Activated CD8-positive, alpha-beta memory T cell treated with anti-CD3 and anti-CD28 coated beads, Interleukin-2, amount 50 U/mL, for 48 hours (primary cell): ENCODE data around the gene SPOP.
"Not testable (repeated sequence)": the region's sequence is repeated elsewhere in the genome, so short reads cannot be mapped to it uniquely, and the experiment has no call there.

Experiments
- DNase-seq: peaks from one replicate; pipeline ENCODE4 v3.0.0-alpha.2; 2020

Gene SPOP

DNA sequence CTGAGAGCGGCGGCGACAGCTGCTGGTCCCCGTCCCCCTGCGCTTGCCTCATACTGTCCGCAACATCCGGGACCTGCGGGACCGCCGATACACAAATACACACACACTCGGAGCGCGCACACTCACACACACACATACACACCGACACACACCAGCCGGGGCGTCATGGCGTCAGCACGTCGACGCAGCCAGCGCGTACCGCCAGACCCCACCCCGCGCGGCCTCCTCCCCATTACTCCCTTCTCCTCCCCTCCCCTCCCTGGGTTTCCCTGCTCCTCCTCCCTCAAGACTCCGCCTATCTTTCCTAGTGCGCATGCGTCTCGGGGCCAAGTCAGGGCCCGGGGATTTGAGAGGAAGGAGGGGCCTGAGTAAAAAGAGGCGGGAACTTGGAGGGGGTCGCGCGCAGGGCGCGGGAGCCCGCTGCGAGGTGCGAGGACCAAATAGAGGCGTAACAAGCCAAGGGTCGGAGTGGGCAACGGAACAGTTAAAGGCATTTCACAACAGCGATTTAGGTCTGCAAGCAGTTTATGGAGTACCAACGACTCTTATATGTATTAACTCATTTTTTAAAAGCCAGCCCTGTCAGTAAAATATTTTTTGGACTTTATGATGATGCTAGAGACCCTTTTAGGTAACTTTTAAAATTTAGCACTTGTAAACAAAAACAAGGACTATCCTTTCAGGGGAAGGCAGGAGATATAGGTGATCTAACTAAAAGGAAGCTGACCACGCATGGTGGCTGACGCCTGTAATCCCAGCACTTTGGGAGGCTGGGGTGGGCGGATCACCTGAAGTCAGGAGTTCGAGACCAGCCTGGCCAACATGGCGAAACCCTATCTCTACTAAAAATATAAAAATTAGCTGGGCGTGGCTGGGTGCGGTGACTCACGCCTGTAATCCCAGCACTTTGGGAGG lies at the start of gene SPOP:
Gene SPOP, minus strand, starts transcription at position 165 of the 915 bp plus-strand sequence. CDS start 55,287 bp downstream, outside the sequence.
- peak; percentile 98 for DNase-seq

DNA sequence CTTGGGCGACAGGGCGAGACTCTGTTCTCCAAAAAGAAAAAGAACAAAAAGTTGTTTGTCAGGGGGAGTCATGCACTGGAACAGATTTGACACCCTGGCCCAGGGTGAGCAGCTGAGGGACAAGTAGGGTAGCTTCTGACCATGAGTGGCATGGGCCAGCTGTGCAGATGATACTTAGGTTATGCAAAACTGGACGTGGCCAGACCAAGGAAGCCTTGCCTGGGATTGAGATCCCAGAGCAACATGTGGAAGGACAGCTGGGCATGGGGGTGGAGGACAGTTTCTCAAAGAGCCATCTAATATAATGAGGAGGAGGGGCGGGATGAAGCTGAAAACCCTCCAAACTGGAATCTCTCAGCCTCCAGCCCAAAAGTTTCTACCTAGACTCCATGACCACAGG lies 49.5 kb upstream of the SPOP start:
- no peak for DNase-seq

DNA sequence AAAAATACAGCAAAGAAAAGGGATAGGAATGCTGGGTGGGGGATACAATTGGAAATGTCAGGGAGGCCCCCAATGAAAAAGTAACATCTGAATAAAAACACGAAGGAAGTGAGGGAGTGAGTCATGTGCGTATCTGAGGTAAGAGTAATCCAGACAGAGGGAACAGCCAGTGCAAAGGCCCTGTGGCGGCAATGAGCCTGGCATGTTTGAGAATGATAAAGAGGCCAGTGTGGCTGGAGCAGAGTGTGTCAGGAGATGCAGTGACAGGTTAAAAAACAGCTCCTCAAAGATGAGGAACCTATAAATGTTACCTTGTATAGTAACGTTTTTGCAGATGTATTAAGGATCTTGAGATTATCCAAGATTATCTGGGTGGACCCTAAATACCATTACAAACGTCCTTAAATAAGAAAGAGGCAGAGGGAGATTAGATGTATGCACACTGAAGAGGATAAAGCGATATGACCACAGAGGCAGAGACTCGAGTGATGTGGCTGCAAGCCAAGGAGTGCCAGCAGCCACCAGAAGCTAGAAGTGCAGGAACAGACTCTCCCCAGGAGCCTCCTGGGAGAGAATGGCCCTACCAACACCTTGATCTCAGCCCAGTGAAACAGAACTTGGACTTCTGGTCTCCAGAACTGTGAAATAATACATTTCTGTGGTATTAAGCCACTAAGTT lies 47.7 kb upstream of the SPOP start:
- no peak for DNase-seq

DNA sequence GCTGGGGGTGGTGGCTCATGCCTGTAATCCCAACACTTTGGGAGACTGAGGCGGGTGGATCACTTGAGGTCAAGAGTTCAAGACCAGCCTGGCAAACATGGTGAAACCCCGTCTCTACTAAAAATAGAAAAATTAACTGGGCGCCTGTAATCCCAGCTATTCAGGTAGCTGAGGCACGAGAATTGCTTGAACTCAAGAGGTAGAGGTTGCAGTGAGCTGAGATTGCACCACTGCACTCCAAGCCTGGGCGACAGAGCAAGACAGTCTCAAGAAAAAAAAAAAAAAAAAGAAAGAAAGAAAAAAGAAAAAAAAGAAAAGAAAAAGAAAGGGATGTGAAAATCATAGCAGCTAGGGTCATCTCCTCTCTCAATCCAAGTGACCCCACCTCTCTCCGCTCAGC lies 46.7 kb upstream of the SPOP start:
- DNase-seq = not testable (repeated sequence)

DNA sequence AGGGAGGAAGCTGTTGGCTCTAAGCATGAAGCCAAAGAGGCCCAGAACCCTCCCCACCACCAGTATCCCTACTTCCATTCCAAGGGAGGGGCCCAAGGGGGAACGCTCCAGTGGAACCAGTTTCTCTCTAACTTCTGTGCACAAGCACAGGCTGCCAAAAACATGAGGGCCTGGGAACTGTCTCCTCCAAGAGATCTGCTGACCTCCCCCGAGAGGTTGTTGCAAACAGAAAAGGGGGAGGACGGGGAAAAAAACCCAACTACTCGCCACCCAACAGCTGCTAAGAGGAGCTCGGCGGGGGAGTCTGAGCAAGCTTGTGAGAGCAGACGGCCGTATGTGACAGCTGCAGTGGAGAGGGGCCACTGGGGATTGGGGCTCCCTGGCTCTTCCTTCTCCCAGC lies 45.5 kb upstream of the SPOP start:
- no peak for DNase-seq

DNA sequence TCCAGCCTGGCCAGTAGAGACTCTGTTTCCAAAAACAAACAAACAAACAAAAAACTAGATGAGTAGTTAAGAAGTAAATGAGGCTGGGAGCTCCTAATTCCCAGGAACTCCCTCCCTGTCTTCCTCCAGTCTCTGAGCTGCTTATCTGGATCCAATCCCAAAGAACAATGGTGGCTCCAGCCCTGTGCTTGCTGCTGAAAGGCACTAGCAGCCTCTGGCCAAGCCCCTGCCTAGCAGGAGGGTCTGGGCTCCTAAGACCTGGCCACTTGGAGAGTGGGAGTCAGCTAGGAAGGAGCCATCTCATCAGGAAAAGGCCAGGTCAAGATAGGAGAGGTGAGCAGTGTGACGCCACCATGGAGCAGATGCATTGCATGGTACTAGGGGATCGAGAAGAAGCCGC lies 44.2 kb upstream of the SPOP start:
- DNase-seq = no peak

DNA sequence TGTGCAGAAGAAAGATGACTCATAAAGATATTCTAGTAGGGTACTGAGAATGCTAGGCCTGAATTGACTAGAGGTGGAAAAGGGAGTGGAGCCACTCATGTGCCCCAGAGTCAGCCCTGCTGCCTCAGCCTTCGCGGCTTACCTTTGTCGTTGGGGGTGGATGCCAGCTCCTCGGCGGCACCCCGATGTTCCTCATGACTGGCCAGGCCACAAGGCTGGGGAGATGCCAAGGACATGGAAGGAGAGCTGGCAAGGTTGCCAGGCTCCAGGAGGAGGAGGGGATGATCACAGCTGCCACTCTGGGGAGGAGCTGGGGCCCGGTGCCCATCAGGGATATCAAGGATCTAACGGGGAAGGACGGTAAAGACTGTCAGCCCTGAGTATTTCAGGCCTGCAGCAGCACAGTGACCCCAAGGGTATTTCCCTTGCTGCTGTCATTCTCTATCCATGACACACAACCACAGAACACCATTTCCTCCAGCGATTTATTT lies 39.5 kb upstream of the SPOP start:
- no peak for DNase-seq

DNA sequence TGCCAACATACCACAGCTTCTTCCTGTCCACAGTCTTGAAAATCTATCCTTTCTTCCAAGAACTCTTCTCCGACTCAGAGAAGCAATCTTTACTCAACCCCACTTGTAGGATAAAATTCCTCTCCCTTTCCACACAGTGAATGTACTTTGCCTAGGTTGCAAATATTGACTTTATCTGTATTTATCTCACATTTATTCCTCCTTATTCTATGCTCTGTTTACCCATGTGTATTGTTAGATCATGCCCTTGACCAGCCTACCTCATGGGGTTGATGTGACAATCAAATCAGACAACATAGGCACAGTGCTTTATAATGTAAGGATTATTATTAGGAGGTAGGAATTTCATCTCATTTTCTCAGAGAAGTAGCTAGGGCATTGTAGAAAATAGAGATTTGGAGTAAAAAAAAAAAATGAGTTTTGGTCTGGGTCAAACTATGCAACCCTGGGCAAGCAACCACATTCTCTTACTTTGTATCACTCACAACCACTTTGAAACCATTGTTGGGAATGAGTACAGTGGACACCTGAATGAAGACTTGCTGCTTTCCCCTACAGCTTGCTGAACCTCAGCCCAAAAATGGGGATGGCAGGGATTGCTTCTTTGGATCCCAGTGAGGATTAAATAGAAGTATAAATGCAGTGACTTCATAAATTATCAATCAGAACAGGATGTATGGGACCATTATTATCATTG lies 38.9 kb upstream of the SPOP start:
- DNase-seq = no peak

DNA sequence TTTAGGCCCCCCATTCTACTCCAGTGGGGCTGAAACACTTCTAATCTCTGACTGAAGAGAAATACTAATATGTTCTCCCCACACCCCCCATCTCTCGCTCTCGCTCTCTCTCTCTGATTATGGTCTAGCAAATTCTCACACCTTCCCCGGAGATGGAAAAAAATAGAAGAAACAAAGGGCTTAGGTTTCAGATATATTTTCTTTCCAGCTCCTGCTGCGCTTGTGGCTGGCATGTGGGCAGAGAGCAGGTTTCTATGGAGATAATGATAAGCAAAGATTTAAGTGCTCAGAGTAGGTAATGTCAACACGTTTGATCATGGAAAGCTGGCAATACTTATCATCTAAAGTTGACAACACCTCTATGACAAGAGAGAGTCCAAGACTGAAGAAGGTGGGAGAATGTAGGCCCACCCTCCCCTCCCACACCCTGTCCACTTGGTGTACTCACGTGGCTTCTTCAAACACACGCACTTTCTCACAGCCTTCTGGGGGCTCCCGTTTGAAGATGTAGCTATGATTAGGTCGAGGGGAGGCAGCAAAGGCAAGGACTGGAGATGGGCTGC lies 37.9 kb upstream of the SPOP start:
- no peak for DNase-seq

DNA sequence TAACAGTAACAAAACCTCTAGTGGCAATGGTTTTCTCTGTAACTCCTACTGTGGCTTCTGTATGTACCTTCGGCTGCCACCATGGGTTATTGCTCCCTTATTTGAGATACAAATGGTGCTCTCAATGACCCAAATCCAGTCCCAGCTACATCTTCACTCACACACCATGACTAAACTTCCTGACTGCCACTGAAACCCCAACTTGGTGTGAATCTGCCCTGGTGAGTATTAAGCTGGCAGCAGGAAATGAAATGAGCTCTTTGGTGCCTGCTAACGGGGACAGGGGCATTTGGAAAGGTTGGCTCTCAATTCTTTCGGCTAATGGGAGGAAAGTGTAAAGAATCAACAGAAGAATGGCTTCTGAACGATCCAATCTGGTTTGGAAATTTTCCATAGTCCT lies 37.3 kb upstream of the SPOP start:
- DNase-seq = no peak

DNA sequence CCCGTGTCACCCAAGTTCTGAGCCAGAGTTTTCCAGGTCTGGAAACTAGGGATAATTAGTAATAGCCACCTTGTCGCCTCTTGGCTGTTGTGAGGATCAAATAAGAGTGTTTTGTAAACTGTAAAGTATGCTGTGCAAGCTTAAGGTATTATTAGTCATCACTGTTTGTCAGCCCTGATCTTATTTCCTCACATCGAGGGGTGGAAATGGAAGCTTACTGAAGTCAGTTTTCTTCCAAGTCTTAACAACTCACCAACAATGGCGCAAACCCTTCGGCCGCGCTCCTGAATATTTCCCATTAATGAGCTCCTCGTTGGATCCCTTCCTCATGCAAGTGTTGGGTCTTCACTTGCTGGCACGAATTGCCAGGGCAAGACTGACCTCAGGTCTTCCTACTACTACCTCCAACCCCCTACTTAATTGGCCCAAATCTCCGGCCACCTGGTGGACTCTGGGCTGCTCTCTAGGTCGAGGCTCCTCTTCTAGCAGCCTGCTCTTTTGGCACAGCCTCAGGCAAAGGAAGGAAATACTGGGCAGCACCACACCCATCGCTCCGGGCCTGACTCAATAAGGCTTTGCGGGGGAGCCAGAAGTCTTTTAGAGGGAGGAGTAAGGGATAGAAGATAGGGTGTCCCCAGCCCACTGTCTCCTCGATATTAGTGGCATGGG lies 30.8 kb upstream of the SPOP start:
- no peak for DNase-seq

DNA sequence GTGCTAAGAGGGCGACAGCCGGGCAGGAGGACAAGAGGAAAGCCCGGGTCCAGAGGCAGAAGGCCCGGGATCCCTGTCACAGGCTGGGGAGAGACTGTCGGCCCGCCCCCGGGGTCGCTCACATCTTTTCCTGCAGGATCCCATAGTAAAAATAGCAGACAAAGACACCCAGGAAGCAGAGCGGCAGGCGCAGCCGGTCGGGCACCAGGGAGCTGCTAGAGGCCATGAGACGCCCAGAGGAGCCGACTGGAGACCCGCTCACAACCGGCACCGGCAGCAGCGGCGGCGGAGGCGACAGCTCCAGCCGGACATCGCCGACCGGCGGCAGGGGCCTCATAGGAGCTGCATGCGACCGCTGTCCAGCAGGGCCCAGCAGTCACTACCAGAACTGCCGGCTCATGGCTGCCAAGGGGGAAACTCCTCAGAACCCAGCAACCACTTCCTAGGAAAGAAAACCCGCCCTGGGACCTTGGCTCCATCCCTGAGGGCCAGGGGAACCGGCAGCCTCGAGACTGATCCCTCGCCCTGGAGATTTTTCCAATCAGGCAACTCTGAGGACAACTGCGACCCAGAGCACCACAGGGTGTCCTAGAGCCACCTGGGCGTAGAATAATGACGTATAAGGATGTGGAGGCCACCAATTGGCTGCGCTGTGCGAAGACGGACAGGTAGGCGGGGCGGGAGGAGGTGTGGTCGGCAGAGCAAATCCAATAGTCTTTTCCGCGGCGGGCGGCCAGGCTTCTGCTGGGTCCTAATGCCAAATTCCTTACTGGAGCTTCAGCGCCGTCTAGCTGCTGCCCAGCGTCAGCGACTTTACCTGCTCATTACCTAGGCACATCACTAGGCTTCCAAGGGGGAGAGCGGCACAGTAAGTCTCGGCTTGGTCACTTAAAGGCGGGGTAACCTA lies 30.0 kb upstream of the SPOP start, which contains the start of gene SLC35B1:
Gene SLC35B1, minus strand, starts transcription at position 357 of the 907 bp plus-strand sequence. Its CDS starts 131 bp downstream, at position 226.
- peak; percentile 96 for DNase-seq

DNA sequence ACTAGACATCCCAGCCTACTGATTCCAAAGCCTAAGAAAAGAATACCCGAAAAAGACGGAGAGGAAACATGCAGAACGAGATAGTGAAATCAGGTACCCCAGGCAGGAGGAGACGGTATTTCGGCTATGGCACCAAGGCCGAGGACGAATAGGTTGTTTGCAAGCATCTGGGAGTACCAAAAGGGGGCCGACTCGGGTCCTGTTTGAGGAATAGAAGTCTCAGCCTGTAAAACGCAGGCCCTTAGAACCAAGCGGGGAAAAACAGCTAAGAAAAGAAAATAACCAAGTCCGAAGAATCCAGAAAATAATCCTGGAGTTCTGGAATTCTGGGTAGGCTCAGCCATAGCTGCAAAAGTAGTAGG lies 29.3 kb upstream of the SPOP start:
- DNase-seq = no peak

DNA sequence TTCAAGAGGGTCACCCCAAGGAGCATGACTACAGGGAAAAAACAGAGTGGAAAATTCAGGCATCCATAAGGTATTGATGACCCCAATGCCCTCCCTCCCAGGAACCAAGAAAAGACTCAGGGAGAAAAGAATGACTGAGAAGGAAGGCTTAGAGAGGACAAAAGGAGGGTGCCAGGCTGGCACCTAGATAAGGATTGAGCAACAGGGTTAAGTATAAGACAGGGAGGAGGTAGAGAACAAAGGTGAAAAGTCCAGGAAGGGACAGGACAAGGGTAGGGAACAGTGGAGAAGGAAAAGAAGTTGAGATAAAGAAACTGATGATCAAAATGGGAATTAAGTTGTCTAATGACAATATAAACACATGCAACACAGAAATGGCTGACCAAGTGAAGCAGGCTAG lies 27.4 kb upstream of the SPOP start:
- no peak for DNase-seq

DNA sequence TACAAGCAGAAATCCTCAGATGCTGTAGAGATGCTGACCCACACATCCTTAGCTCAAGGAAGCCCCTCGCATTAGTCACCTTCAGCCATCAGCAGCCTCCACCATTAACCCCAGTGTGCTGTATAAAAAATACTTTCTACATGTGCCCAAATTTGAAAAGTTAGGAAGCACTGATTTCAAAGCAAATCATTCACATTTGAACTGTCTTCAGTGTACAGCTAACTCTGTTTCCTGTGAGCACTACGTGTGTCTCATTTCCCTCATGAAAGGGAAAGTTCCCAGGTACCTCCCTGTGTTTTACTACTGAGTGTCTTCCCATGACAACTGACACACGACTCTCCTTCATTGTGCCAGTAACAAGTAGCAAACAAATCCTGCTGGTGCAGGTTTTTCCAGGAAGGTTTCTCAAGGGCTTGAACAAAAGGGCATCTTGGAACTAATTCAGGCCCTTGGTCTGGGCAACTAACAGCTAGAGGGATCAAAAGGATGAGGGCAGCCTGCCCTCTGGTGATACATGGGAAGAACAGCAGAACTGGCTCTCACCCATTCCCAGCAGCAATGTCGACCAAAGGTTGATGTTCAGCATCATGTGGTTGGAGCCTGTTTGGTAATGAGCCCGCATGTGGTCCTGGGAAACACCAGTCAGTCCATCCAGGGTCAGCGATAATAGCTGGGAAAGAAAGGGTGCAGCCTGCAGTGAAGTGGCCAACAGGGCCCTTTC lies 25.8 kb upstream of the SPOP start:
- no peak for DNase-seq

DNA sequence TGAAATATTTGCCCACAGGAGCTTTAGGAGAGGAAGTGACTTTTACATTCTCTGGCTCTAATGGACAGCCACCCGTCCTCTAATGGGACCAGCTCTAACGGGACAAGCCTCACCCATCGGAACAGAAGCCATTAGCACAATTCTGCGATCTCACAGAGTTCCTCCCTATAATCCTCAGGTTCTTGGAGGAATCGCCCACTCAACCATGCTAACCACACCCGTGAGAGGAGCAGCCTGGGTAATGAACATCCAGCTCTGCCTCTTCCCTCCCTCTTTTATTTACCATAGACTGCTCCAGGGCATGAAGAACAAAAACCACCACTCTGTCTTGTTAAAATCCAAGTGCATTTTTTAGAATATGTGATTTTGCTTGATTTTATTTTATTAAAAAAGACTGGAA lies 23.1 kb upstream of the SPOP start:
- no peak for DNase-seq

DNA sequence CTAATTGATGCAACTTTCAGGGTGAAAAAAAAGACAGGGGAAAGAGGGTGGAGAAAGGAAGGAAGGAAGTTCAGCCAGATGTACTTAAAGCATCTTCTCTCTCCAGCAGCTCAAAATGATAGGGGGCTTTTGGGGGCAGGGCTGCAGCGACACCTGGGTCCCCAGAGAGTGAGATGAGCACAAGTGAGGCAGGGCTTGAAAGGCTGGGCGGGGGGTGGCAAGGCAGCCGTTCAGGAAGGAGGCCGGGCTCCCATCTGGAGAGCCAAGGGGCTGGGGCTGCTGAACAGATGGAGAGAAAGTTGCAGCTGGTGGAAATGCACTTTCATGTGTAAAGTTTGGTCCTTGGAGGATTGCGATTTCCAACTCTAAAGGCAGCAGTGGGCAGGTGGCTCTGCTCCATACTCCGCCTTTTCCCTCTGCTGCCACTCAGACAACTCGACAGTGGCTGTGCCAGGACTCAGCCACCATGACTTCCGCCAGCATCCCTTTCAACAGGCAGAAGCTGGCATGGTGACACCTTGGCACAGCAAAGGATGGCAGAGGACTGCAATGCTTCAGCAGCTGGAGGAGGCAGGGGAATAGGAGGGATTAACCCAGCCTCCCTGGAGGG lies 22.2 kb upstream of the SPOP start:
- no peak for DNase-seq

DNA sequence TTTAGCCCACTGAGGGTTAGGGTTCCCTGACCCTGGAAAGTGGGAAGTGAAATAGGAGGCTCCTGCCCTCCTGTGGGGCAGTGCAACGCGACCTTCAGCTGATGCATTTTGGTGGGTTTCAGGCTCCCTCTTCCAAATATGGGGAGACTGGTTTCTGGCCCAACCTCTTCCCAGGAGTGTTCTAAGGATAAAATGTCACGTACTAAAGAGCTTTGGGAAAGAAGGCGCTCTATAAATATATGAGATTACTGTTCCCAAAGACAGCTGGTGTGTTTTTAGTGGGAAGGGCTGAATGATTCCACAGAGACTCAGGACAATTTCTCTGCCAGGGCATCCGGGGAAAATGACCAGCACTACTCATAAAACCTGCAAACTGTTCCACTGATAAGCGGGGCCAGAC lies 20.1 kb upstream of the SPOP start:
- no peak for DNase-seq

DNA sequence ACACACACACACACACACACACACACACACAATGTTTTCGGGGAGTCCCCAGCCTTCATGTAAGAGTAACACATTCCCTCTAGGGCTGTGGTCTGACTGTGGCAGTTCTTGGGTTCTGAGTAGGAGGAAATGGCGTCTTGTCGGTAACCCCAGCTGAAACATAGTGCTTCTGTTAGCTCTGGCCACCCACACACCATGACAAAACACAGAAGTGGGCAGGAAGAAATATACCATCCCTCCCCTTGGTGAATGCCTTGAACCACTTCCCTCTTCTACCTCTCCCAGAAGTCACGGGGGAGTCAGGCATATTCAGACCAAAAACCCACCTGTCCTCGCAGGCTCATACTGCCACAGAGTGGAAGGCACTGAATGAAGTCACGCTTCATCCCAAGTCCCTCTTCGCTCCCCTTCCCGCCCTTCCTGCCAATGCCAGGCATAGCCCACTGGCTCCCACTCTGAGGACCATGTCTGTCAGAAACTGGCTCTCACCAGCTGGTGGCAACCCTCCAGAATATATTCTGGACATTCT lies 18.4 kb upstream of the SPOP start:
- DNase-seq = peak; percentile 79

DNA sequence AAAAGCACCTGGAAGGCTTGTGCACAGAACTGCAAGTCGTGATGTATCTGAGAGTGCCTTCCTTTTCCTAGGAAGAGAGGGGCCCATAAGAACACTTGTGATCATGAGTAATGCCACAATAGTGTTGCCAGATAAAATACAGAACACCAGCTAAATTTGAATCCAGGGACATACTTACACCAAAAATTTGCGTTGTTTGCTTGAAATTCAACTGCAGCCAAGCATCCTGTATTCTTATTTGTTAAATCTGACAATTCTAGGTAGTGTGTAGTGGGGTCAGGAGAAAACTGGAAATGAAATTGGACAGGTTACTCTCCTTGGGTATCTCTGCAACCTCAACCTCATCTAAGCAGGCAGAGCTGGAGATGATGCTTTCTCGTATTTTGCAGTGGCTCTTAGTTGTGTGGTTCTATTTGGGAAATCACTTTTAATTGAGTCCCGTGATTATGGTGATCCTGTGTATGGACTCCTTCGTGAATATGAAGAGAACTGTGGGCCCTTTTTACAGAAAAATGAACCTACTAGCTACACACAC lies 17.9 kb upstream of the SPOP start:
- no peak for DNase-seq
